GM23338 (cell line): ENCODE data around the gene PGBD2. TPM values are rescaled to one million over a fixed set of nuclear protein-coding genes. Genes with fewer than 3 reads are reported as not detected.

Experiments
- ATAC-seq: fragments of 200-7000 bp; cut with Tn5 transposase; 3 replicates; pipeline ENCODE4 v1.9.1; 2020
- DNase-seq: peaks from one replicate; pipeline ENCODE4 v3.0.0-alpha.2; 2015; ENCODE audit warnings: low spot score
- H2AFZ ChIP-seq: fragments of 200-600 bp; sonication (generic); 2 replicates; pipeline ENCODE4 v1.8.0; 2016; ENCODE audit warnings: antibody characterized with exemption, mild to moderate bottlenecking, moderate library complexity
- H3F3A ChIP-seq: fragments of 200-600 bp; sonication (generic); replicated peaks from 2 replicates; pipeline ENCODE4 v1.8.0; 2017; ENCODE audit warnings: antibody characterized with exemption, mixed run types, low read depth
- H3K27ac ChIP-seq: fragments of 200-600 bp; sonication (generic); 2 replicates; pipeline ENCODE4 v1.6.1; 2016; ENCODE audit warnings: low read depth
- H3K27me3 ChIP-seq: fragments of 200-600 bp; sonication (generic); 2 replicates; pipeline ENCODE4 v1.8.0; 2016; ENCODE audit warnings: mild to moderate bottlenecking, mixed run types, moderate library complexity; ENCODE audit not compliant: insufficient read depth
- H3K36me3 ChIP-seq: fragments of 200-600 bp; sonication (generic); 2 replicates; pipeline ENCODE4 v1.8.0; 2016; ENCODE audit warnings: mild to moderate bottlenecking; ENCODE audit not compliant: insufficient read depth
- H3K4me1 ChIP-seq: fragments of 200-600 bp; sonication (generic); 2 replicates; pipeline ENCODE4 v1.8.0; 2016; ENCODE audit warnings: mild to moderate bottlenecking, moderate library complexity; ENCODE audit not compliant: insufficient read depth
- H3K4me2 ChIP-seq: fragments of 200-600 bp; sonication (generic); 2 replicates; pipeline ENCODE4 v1.7.1; 2017; ENCODE audit warnings: mixed run types
- H3K4me3 ChIP-seq: fragments of 200-600 bp; sonication (generic); 2 replicates; pipeline ENCODE4 v1.6.1; 2016; ENCODE audit warnings: mixed run types
- H3K79me2 ChIP-seq: fragments of 200-600 bp; sonication (generic); replicated peaks from 2 replicates; pipeline ENCODE4 v1.8.0; 2017; ENCODE audit warnings: mild to moderate bottlenecking; ENCODE audit not compliant: insufficient read depth
- H3K9me2 ChIP-seq: fragments of 200-600 bp; sonication (generic); 2 replicates; pipeline ENCODE4 v1.8.0; 2017; ENCODE audit not compliant: insufficient read depth
- H4K20me1 ChIP-seq: fragments of 200-600 bp; sonication (generic); replicated peaks from 2 replicates; pipeline ENCODE4 v1.8.0; 2017; ENCODE audit warnings: mild to moderate bottlenecking; ENCODE audit not compliant: insufficient read depth
- H3K27ac Mint-ChIP-seq: 2 replicates; pipeline ENCODE4 v1.8.0; 2020; ENCODE audit warnings: inconsistent platforms, mild to moderate bottlenecking, moderate library complexity, mixed read lengths
- H3K27me3 Mint-ChIP-seq: 3 replicates; pipeline ENCODE4 v1.8.0; 2022; ENCODE audit warnings: low read depth, mild to moderate bottlenecking, moderate library complexity, mixed read lengths, inconsistent platforms; ENCODE audit not compliant: insufficient read depth, poor library complexity
- H3K36me3 Mint-ChIP-seq: 3 replicates; pipeline ENCODE4 v1.8.0; 2021; ENCODE audit warnings: low read depth, mild to moderate bottlenecking, inconsistent platforms, moderate library complexity, mixed read lengths
- H3K4me1 Mint-ChIP-seq: 3 replicates; pipeline ENCODE4 v1.8.0; 2020; ENCODE audit warnings: mild to moderate bottlenecking, inconsistent platforms, mixed read lengths
- H3K4me3 Mint-ChIP-seq: 3 replicates; pipeline ENCODE4 v1.8.0; 2021; ENCODE audit warnings: moderate library complexity, mild to moderate bottlenecking, inconsistent platforms, mixed read lengths
- H3K9me3 Mint-ChIP-seq: 3 replicates; pipeline ENCODE4 v1.8.0; 2020; ENCODE audit warnings: moderate library complexity, mild to moderate bottlenecking, inconsistent platforms, mixed read lengths
- CREB1 ChIP-seq: fragments of 250-450 bp; sonication (Bioruptor Pico); IDR thresholded peaks from 2 replicates; pipeline ENCODE4 v1.5.0; 2020; ENCODE audit warnings: low read depth, mild to moderate bottlenecking, moderate library complexity
- EZH2phosphoT487 ChIP-seq: fragments of 200-600 bp; sonication (generic); IDR thresholded peaks from one replicate; pipeline ENCODE4 v1.8.1; 2018; ENCODE audit warnings: antibody characterized with exemption; ENCODE audit not compliant: unreplicated experiment
- JUNB ChIP-seq: IDR thresholded peaks from one replicate; pipeline ENCODE4 v1.6.1; 2016; ENCODE audit warnings: antibody characterized with exemption; ENCODE audit not compliant: unreplicated experiment
- NANOG ChIP-seq: IDR thresholded peaks from 2 replicates; pipeline ENCODE4 v1.6.1; 2016; ENCODE audit warnings: antibody characterized with exemption, borderline replicate concordance
- STAT1 ChIP-seq: IDR thresholded peaks from one replicate; pipeline ENCODE4 v1.6.1; 2016; ENCODE audit warnings: antibody characterized with exemption; ENCODE audit not compliant: unreplicated experiment
- ZNF114 ChIP-seq: fragments of 250-450 bp; sonication (Bioruptor Pico); IDR thresholded peaks from 2 replicates; pipeline ENCODE4 v1.5.0; 2020; ENCODE audit warnings: mild to moderate bottlenecking, moderate library complexity
- ZNF331 ChIP-seq: fragments of 250-450 bp; sonication (Bioruptor Pico); IDR thresholded peaks from 2 replicates; pipeline ENCODE4 v1.5.0; 2020; ENCODE audit warnings: low read depth, mild to moderate bottlenecking, moderate library complexity
- polyA plus RNA-seq: library from polyadenylated mRNA; unstranded; fragments of >200 nt; fragmentation: Nextera tagmentation; extraction: Ambion mirVana; gene quantifications from 2 replicates; pipeline ENCODE4 v1.2.1, GENCODE V29; 2016
- total RNA-seq: library from RNA; depleted of rRNA; stranded (reverse); fragments of >200 nt; shearing (Covaris generic); gene quantifications from 2 replicates; pipeline ENCODE4 v1.2.3, GENCODE V29; 2014
- TF ChIP-seq, protein P1 (sequence below), 2 experiments: fragments of 200-600 bp in 1 of 2; sonication (generic) in 1 of 2; conservative IDR thresholded peaks; 2 replicates each; pipeline versions ENCODE4 v1.5.1 to v1.6.1; 2016 to 2017; ENCODE audit warnings: antibody characterized with exemption in 2 of 2, low read depth in 2 of 2, mild to moderate bottlenecking in 2 of 2, moderate library complexity in 1 of 2
- TF ChIP-seq, protein P2 (sequence below): IDR thresholded peaks from 2 replicates; pipeline ENCODE4 v1.6.1; 2016; ENCODE audit warnings: antibody characterized with exemption

Gene PGBD2
- total and polyA plus RNA-seq, 2 experiments from 2014 or later = 4.8 to 10.2 TPM

DNA sequence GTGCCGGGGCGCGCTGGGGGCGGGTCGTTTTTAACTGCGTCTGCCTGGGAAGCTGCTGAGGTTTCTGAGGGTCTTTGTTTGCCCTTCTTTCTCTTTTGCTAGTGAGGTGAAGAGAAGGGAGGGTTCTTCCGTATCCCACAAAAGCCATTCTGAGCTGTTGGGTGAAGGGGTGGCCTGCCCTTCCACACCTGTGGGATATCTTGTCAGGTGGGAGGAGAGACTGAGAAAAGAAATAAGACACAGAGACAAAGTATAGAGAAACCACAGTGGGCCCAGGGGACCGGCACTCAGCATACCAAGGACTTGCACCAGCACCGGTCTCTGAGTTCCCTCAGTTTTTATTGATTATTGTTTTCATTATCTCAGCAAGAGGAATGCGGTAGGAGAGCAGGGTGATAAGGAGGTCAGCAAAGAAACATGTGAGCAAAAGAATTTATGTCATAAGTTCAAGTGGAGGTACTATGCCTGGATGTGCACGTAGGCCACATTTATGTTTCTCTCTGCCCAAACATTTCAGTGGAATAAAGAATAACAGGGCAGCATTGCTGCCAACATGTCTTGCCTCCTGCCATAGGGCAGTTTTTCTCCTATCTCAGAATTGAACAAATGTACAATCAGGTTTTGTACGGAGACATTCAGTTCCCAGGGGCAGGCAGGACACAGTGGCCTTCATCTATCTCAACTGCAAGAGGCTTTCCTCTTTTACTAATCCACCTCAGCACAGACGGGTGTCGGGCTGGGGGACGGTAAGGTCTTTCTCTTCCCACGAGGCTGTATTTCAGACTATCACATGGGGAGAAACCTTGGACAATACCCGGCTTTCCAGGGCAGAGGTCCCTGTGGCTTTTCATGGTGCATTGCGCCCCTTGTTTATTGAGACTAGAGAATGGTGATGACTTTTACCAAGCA is 972 bp downstream of the PGBD2 start:
- peaks cover 35% of the 10 kb centered on the region for H3K4me1 Mint-ChIP-seq
- DNase-seq (no peak), ATAC-seq (peak; percentile 80)

DNA sequence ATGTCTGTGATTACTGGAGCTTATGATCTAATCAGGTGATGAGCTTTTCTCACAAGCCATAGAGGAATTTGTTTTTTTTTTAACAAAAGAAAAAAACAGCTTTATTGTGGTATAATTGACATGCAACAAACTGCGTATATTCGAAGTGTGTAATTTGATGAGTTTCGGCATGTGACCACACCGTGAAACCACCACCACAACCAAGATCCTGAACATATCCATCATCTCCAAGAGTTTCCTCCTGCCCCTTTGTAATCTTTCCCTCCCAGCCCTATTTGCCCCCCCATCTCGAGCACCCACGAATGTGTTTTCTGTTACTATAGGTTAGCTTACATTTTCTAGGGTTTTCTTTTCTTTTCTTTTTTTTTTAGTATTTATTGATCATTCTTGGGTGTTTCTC is 4.7 kb downstream of the PGBD2 start:
- Histone ChIP-seq H3K4me3 (no peak overlapping the region), H3F3A (no peaks in the 10 kb centered on the region), H4K20me1 (no peaks in the 10 kb centered on the region; the same call in 1 of the 2 replicates), H2AFZ (no peak overlapping the region), H3K36me3 (0 out of 2 replicates have a peak, but pooled peaks cover 4% of the 10 kb centered on the region), H3K79me2 (peaks cover 61% of the 10 kb centered on the region), H3K4me2 (no peak overlapping the region), H3K27ac (no peak overlapping the region), H3K27me3 (no peaks in the 10 kb centered on the region), H3K9me2 (no peaks in the 10 kb centered on the region), H3K4me1 (peaks cover 12% of the 10 kb centered on the region)
- TF ChIP-seq JUNB (no peak), ZNF331 (CRISPR knock-in tag) (no peak), EZH2phosphoT487 (no peak), STAT1 (no peak), NANOG (no peak), ZNF114 (CRISPR knock-in tag) (no peak)
- TF ChIP-seq, protein P1, sequence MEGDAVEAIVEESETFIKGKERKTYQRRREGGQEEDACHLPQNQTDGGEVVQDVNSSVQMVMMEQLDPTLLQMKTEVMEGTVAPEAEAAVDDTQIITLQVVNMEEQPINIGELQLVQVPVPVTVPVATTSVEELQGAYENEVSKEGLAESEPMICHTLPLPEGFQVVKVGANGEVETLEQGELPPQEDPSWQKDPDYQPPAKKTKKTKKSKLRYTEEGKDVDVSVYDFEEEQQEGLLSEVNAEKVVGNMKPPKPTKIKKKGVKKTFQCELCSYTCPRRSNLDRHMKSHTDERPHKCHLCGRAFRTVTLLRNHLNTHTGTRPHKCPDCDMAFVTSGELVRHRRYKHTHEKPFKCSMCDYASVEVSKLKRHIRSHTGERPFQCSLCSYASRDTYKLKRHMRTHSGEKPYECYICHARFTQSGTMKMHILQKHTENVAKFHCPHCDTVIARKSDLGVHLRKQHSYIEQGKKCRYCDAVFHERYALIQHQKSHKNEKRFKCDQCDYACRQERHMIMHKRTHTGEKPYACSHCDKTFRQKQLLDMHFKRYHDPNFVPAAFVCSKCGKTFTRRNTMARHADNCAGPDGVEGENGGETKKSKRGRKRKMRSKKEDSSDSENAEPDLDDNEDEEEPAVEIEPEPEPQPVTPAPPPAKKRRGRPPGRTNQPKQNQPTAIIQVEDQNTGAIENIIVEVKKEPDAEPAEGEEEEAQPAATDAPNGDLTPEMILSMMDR (conservative IDR thresholded peaks at IDR 0.05; ENCODE audit: low read depth in 2 of 2) = no peak
- TF ChIP-seq, protein P2, sequence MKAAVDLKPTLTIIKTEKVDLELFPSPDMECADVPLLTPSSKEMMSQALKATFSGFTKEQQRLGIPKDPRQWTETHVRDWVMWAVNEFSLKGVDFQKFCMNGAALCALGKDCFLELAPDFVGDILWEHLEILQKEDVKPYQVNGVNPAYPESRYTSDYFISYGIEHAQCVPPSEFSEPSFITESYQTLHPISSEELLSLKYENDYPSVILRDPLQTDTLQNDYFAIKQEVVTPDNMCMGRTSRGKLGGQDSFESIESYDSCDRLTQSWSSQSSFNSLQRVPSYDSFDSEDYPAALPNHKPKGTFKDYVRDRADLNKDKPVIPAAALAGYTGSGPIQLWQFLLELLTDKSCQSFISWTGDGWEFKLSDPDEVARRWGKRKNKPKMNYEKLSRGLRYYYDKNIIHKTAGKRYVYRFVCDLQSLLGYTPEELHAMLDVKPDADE = no peak
- peaks cover 20% of the 10 kb centered on the region for H3K4me1 Mint-ChIP-seq
- H3K36me3 Mint-ChIP-seq = peaks cover 38% of the 10 kb centered on the region
- ATAC-seq (no peak), DNase-seq (no peak)
- peaks cover 10% of the 10 kb centered on the region for H3K27me3 Mint-ChIP-seq
- no peak overlapping the region for H3K27ac Mint-ChIP-seq
- H3K9me3 Mint-ChIP-seq = peaks cover 8% of the 10 kb centered on the region; the same call in 1 of the 3 replicates
- H3K4me3 Mint-ChIP-seq = no peak overlapping the region

More for the DNA sequence above, 972 bp downstream of the PGBD2 start:
- Histone ChIP-seq H3F3A (no peaks in the 10 kb centered on the region), H3K4me2 (peak overlapping the region; percentile 77), H3K27me3 (no peaks in the 10 kb centered on the region), H4K20me1 (no peaks in the 10 kb centered on the region), H3K9me2 (no peaks in the 10 kb centered on the region), H3K4me1 (peaks cover 23% of the 10 kb centered on the region), H3K4me3 (peak overlapping the region; percentile 84), H2AFZ (peak overlapping the region; percentile 82; the same call in 1 of the 2 replicates), H3K27ac (peak overlapping the region; percentile 99), H3K36me3 (no peaks in the 10 kb centered on the region), H3K79me2 (peaks cover 48% of the 10 kb centered on the region)
- Mint-ChIP-seq H3K27me3 (peaks cover 5% of the 10 kb centered on the region), H3K36me3 (peaks cover 18% of the 10 kb centered on the region), H3K27ac (peak overlapping the region; percentile 99), H3K4me3 (peak overlapping the region; percentile 94), H3K9me3 (peaks cover 7% of the 10 kb centered on the region; the same call in 1 of the 3 replicates)
- TF ChIP-seq CREB1 (CRISPR knock-in tag) (peak; percentile 72; the same call in 1 of the 2 replicates), STAT1 (no peak)
